ENCODE data around the gene SHMT2. TPM values are rescaled to one million over a fixed set of nuclear protein-coding genes. Genes with fewer than 3 reads are reported as not detected.

Gene SHMT2
- total RNA-seq, 1 donor: 303 TPM

GRCh38 chr12:57196439-57196838 lies 33.1 kb upstream of the SHMT2 start:
- TF ChIP-seq, protein P1, sequence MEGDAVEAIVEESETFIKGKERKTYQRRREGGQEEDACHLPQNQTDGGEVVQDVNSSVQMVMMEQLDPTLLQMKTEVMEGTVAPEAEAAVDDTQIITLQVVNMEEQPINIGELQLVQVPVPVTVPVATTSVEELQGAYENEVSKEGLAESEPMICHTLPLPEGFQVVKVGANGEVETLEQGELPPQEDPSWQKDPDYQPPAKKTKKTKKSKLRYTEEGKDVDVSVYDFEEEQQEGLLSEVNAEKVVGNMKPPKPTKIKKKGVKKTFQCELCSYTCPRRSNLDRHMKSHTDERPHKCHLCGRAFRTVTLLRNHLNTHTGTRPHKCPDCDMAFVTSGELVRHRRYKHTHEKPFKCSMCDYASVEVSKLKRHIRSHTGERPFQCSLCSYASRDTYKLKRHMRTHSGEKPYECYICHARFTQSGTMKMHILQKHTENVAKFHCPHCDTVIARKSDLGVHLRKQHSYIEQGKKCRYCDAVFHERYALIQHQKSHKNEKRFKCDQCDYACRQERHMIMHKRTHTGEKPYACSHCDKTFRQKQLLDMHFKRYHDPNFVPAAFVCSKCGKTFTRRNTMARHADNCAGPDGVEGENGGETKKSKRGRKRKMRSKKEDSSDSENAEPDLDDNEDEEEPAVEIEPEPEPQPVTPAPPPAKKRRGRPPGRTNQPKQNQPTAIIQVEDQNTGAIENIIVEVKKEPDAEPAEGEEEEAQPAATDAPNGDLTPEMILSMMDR (IDR thresholded peaks at IDR 0.05; ENCODE audit: insufficient read depth, low read length): no peak

DNA sequence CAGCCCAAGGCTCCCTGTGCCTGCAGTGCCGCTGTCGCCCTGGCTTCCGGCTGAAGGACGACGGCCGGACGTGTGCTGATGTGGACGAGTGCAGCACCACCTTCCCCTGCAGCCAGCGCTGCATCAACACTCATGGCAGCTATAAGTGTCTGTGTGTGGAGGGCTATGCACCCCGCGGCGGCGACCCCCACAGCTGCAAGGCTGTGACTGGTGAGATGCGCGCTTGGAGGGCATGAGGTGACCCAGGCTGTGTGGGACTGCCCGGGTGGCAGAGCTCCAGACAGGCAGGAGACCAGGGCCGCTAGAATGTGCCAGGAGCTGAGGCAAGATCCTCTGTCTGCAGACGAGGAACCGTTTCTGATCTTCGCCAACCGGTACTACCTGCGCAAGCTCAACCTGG lies 32.6 kb upstream of the SHMT2 start:
- no peak for DNase-seq (ENCODE audit: low read depth)
- TF ChIP-seq, protein P1 (IDR thresholded peaks at IDR 0.05; ENCODE audit: insufficient read depth, low read length): no peak
- H3K4me3 ChIP-seq (ENCODE audit: low read depth, low read length): no peak overlapping the region

More at GRCh38 chr12:57196439-57196838, 33.1 kb upstream of the SHMT2 start:
- DNase-seq (ENCODE audit: low read depth): no peak
- H3K4me3 ChIP-seq (ENCODE audit: low read depth, low read length): no peak overlapping the region

DNA sequence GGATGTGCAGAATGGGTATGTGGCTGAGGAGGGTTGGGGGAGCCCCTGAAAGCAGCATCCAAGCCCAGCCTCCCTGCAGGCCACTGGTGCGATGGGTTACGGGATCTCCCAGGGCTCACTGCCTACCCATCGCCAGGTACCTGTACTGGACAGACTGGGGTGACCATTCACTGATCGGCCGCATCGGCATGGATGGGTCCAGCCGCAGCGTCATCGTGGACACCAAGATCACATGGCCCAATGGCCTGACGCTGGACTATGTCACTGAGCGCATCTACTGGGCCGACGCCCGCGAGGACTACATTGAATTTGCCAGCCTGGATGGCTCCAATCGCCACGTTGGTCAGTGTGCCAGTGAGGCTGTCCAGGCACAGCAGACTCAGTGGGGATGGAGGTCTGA lies 31.2 kb upstream of the SHMT2 start:
- DNase-seq (ENCODE audit: low read depth): no peak
- H3K4me3 ChIP-seq (ENCODE audit: low read depth, low read length): no peak overlapping the region
- TF ChIP-seq, protein P1 (IDR thresholded peaks at IDR 0.05; ENCODE audit: insufficient read depth, low read length): no peak

- TF ChIP-seq, protein P1 (IDR thresholded peaks at IDR 0.05; ENCODE audit: insufficient read depth, low read length): no peak
- H3K4me3 ChIP-seq (ENCODE audit: low read depth, low read length): no peak overlapping the region
- DNase-seq (ENCODE audit: low read depth): no peak
Measured at GRCh38 chr12:57199191-57199590, 30.3 kb upstream of the SHMT2 start.

GRCh38 chr12:57200497-57200896 lies 29.0 kb upstream of the SHMT2 start:
- TF ChIP-seq, protein P1 (IDR thresholded peaks at IDR 0.05; ENCODE audit: insufficient read depth, low read length): no peak
- no peak for DNase-seq (ENCODE audit: low read depth)
- H3K4me3 ChIP-seq (ENCODE audit: low read depth, low read length): no peak overlapping the region

- DNase-seq (ENCODE audit: low read depth): no peak
- no peak overlapping the region for H3K4me3 ChIP-seq (ENCODE audit: low read depth, low read length)
- TF ChIP-seq, protein P1 (IDR thresholded peaks at IDR 0.05; ENCODE audit: insufficient read depth, low read length): no peak
Measured at GRCh38 chr12:57201219-57201618, 28.3 kb upstream of the SHMT2 start.

- TF ChIP-seq, protein P1 (IDR thresholded peaks at IDR 0.05; ENCODE audit: insufficient read depth, low read length): no peak
- DNase-seq (ENCODE audit: low read depth): no peak
- H3K4me3 ChIP-seq (ENCODE audit: low read depth, low read length): no peak overlapping the region
Measured at GRCh38 chr12:57201631-57202030, 27.9 kb upstream of the SHMT2 start.

Data from fibroblast of the aortic adventitia (primary cell).